SU-DHL-6 (cell line): Measurements from ENCODE around the gene TCF4.

Experiments
- CTCF ChIP-seq: fragments of 200-600 bp; sonication (generic); IDR thresholded peaks from one replicate; pipeline ENCODE4 v1.5.1; 2017; ENCODE audit warnings: antibody characterized with exemption, mild to moderate bottlenecking, low read length, moderate library complexity; ENCODE audit not compliant: insufficient read depth, poor library complexity, severe bottlenecking
- EZH2phosphoT487 ChIP-seq: fragments of 200-600 bp; sonication (generic), shearing (Covaris generic); conservative IDR thresholded peaks from 2 replicates; pipeline ENCODE4 v1.6.1; 2018; ENCODE audit warnings: mild to moderate bottlenecking, antibody characterized with exemption, low read length, moderate library complexity, mixed read lengths

- TF ChIP-seq CTCF (no peak), EZH2phosphoT487 (no peak)
These were observed 261.9 kb downstream of the TCF4 start for GRCh38 chr18:55326134-55326533.
